HuH-7 (cell line): Measurements from ENCODE around the gene NUDT19.
A peak's percentile ranks its signal among the peaks of the same experiment; 100 is the strongest.
"Not testable (repeated sequence)": the region's sequence is repeated elsewhere in the genome, so short reads cannot be mapped to it uniquely, and the experiment has no call there.

Source experiments
- DNase-seq: peaks from one replicate; pipeline ENCODE4 v3.0.0; 2011; ENCODE audit warnings: low spot score

NUDT19 gene

GRCh38 chr19:32675720-32676185 lies 15.9 kb upstream of the NUDT19 start, which contains the start of gene RGS9BP:
Gene RGS9BP (plus strand): TSS chr19:32675848. CDS start chr19:32676264, 416 bp downstream.
- DNase-seq = peak; percentile 91

DNA sequence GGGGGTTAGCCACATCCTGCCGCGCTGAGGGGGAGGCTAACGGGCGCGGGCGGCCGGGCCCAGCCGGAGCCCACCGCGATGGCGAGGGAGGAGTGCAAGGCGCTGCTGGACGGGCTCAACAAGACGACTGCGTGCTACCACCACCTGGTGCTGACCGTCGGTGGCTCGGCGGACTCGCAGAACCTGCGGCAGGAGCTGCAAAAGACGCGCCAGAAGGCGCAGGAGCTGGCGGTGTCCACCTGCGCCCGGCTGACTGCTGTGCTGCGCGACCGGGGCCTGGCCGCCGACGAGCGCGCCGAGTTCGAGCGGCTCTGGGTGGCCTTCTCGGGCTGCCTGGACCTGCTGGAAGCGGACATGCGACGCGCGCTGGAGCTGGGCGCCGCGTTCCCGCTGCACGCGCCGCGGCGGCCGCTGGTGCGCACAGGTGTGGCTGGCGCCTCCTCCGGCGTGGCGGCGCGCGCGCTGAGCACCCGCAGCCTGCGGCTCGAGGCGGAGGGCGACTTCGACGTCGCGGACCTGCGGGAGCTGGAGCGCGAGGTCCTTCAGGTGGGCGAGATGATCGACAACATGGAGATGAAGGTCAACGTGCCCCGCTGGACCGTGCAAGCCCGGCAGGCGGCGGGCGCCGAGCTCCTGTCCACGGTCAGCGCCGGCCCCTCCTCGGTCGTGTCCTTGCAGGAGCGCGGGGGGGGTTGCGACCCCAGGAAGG lies 15.3 kb upstream of the NUDT19 start:
- DNase-seq = no peak

DNA sequence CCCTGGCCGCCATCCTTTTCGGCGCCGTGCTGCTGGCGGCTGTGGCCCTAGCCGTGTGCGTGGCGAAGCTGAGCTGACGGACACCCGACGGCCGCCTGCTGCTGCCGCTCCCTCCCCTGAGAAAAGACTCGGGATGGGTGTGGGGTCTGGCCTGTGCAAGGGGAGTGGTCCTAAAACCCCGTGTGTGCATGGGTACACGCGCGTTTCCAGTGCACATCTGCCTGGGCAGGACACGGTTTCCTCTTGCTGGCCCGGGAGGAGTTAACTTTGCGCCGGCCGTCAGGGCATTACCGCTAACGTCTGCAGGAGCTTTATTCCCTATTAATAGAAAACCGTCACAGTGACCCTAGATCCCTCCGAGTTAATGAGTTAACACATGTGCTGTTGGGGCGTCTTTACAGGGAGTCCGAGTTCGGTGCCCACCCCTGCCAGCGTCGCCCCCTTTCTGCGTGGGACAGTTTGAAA lies 14.7 kb upstream of the NUDT19 start:
- no peak for DNase-seq

DNA sequence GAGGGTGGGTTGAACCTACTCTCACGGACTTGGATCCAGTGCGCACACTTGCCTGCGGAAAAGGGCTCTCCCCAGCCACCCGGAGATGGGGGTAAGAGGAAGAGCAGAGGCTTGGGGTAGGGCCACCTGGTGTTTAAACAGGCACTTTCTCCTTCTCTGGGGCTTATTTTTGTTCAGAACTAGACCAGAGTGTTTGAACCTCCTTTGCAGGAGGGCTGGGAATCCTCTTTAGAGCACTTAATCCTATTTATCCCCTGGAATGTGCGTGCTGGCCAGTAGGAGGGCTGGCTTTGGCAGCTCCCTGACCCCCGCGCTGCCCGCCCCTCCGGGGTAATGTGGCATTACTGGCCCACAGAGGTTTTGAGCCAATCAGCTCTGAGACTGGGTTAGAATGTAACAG lies 14.0 kb upstream of the NUDT19 start:
- no peak for DNase-seq

DNA sequence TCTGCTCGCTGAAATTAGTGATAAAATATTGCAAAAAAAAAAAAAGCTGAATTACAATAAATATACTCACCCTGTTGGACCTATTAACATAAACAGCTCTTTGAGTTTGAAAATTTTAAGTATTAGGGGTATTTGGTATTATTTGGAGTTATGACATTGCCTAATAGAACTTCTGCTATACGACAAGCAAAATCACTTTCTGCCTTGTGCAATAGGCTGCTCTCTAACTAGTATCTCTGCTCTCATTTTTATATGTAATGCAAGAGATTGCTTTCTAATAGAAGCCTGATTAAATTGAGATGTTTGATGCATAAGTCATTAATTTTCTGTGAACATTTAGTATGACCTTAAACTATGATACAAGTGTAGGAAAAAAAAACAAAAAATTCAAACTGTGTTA lies 10.6 kb upstream of the NUDT19 start:
- no peak for DNase-seq

DNA sequence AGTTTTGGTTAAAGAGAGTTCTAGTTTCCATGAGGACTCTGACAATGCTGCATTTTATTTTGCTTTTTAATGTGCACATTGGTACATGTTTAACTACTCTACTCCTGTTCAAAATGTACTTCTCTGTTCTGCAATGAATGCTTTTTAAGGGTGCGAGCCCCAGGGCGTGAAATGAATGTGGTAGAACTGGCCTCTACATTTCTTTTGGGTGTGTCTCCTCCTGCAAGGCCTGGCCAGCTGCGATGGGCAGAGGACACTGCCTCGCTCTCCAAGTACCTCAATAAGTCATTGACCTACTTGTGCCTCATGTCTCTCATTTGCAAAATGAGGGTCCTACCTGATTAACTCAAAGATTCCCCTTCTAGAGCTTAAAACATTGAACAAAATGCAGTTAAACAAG lies 9.3 kb upstream of the NUDT19 start:
- DNase-seq = no peak

- no peak for DNase-seq
Measured at GRCh38 chr19:32686847-32687475, 4.7 kb upstream of the NUDT19 start.

DNA sequence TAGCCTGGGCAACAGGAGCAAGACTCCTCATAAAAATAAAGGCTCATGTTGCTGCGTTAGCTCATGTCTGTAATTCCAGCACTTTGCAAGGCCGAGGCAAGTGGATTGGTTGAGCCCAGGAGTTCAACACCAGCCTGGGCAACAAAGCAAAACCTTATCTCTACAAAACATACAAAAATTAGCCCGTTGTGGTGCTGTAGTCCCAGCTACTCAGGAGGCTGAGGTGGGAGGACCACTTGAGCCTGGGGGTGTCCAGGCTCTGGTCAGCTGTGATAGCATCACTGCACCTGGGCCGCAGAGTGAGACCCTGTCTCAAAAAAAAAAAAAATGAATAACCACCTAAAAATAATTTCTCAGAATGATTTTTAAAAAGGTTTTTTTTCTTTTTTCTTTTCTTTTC lies 3.9 kb upstream of the NUDT19 start:
- no peak for DNase-seq

DNA sequence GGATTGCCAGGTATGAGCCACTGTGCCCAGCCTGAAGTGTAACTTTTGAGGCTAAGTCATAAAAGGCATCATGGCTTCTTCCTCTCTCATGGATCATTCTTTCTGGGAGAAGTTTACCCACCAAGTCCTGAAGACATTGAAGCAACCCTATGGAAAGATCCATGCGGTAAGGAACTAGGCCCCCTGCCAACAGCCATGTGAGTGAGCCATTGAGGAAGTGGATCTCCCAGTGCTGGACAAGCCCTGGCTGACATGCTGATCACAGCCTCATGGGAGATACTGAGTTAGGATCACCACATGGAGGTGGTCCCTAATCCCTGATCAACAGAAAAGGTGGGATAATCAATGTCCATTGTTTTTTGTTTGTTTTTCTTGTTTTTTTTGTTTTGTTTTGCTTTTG lies 3.3 kb upstream of the NUDT19 start:
- DNase-seq = no peak

- DNase-seq = no peak
Measured at GRCh38 chr19:32691952-32692726, 518 bp downstream of the NUDT19 start.

GRCh38 chr19:32692727-32693061 lies 1.1 kb downstream of the NUDT19 start:
- DNase-seq = no peak

GRCh38 chr19:32693151-32694108 lies 1.8 kb downstream of the NUDT19 start:
- not testable (repeated sequence) for DNase-seq

DNA sequence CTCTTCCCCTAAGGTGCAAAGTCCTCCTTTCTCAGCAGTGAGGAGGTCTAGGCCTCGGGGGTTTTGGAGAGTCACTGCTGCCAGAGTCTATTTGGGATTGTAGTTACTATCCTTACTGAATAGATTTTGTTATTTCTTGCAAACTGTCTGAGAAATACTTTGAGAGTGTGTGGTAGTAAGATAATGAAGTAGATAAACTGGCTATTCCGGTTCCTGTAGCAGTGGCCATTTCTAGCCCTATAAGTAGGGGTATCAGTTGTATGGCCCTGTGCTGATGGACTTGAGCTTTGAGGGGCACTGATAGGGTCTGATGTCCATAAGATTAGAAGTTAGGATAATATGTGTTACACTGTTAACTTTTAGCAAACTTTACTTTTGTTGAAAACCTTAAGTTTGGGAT lies 2.7 kb downstream of the NUDT19 start:
- DNase-seq = not testable (repeated sequence)

DNA sequence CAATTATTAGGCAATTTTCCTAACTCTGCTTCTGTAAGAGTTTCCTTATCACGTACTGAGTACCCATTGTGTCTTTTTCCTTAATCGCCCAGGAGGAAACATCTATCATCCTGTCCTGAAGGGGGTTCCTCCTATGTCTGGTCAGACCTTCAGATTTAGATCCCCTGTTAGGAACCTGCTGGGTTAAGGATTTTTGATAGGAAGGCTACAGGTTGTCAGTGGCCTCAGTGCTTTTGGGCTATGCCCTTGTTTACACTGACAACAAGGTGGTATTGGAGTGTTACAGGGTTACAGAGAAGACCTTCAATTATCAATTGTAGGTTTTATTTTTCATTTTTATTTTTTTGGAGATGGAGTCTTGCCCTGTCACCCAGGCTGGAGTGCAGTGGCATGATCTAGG lies 3.2 kb downstream of the NUDT19 start:
- not testable (repeated sequence) for DNase-seq

GRCh38 chr19:32695506-32695905 lies 3.9 kb downstream of the NUDT19 start:
- DNase-seq = not testable (repeated sequence)

DNA sequence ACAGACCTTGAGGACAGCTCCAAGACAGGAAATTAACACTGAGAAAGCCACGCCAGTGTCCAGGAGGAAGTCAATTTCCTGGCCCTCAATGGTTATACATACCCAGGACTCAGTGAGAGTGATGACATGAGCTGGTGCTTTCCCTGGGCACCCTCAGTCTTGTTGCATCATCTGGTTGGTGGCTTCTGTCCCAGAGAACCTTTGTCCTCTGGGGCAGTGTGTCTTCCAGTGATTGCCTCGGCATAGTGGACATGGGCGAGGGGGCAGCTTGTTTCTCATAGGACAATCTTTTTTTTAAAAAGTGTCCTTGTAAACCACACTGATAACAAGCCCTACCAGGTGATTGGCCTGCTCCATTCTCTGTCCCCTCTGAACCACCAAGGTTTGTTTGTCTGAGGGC lies 5.2 kb downstream of the NUDT19 start:
- not testable (repeated sequence) for DNase-seq

- not testable (repeated sequence) for DNase-seq
Measured at GRCh38 chr19:32700129-32700528, 8.5 kb downstream of the NUDT19 start.

GRCh38 chr19:32702010-32702409 lies 10.4 kb downstream of the NUDT19 start:
- DNase-seq = peak; percentile 71

GRCh38 chr19:32704006-32704405 lies 12.4 kb downstream of the NUDT19 start:
- not testable (repeated sequence) for DNase-seq

DNA sequence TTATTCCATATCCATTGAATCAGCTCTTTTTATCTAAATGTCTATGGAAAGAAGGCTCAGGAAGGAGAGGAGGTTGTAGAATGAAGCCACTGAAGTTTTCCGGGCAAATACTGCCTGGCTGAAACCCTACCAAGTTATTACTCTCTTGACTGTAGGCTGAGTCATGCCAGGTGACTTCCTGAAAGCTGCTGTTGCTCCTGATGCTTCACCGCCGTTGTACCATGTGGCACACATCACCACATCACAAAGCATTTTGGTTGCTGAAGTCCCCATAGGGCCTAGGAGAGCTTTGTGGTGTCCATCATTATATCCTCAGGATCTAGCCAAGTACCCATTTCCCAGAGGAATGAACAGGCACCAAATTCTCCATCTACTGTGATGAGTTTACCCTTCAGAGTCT lies 16.8 kb downstream of the NUDT19 start:
- no peak for DNase-seq

- DNase-seq = no peak
Measured at GRCh38 chr19:32709032-32709431, 17.4 kb downstream of the NUDT19 start.

DNA sequence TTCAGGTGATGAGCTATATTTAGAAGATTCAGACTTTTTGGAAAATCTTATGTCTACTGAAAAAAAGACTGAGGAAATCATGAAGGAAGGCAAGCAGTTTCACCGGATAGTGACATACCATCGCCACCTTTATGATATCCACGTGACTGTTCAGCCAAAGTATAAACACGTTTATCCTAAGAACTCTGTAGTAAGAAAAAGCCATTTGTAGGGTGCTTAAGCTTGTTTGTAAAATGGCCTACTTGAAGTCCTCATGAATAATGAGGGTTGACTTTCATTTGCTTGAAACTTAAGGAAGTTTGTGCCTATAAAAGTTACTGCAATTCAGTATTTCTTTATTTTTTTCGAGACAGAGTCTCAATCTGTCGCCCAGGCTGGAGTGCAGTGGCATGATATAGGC lies 20.1 kb downstream of the NUDT19 start:
- no peak for DNase-seq
